ENCODE data around the gene ADGRD1. TPM values are rescaled to one million over a fixed set of nuclear protein-coding genes. Genes with fewer than 3 reads are reported as not detected.

The ADGRD1 gene
- total RNA-seq, 2 experiments from 2014 or later, result 0.27 to 0.65 TPM

DNA sequence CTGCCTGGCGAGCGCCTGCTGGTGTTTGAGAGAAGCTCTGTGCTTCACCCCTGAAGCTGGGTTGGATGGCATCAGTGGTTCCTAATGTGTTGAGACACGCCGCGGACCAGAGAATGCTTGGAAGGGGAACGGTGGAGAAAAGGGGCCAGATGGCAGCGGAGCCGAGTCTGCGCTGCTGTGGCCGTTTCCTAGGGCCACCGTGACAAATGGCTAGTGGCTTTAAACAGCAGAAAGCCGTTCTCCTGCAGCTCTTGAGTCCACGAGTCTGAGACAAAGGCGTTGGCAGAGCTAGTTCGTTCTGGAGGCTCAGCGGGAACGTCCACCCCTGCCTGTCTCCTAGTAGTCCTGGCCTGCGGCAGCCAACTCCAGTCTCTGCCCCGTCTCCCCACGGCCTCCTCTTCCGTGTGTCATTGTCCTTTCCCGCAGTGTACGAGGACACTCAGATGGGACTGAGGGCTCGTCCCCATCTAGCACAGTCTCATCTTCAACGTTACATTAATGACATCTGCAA lies 103.6 kb downstream of the ADGRD1 start:
- ChIA-PET POLR2A (no interaction called here), CTCF (no interaction called here)
- Mint-ChIP-seq H3K4me3 (no peak overlapping the region), H3K27me3 (peaks cover 10% of the 10 kb centered on the region), H3K4me1 (ENCODE audit: low read depth) (peaks cover 8% of the 10 kb centered on the region), H3K36me3 (ENCODE audit: low read depth) (no peaks in the 10 kb centered on the region), H3K27ac (no peak overlapping the region), H3K9me3 (no peaks in the 10 kb centered on the region)
- ATAC-seq (no peak), DNase-seq (no peak)
- TF ChIP-seq, protein P1, sequence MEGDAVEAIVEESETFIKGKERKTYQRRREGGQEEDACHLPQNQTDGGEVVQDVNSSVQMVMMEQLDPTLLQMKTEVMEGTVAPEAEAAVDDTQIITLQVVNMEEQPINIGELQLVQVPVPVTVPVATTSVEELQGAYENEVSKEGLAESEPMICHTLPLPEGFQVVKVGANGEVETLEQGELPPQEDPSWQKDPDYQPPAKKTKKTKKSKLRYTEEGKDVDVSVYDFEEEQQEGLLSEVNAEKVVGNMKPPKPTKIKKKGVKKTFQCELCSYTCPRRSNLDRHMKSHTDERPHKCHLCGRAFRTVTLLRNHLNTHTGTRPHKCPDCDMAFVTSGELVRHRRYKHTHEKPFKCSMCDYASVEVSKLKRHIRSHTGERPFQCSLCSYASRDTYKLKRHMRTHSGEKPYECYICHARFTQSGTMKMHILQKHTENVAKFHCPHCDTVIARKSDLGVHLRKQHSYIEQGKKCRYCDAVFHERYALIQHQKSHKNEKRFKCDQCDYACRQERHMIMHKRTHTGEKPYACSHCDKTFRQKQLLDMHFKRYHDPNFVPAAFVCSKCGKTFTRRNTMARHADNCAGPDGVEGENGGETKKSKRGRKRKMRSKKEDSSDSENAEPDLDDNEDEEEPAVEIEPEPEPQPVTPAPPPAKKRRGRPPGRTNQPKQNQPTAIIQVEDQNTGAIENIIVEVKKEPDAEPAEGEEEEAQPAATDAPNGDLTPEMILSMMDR (IDR thresholded peaks at IDR 0.05), result no peak
- intact Hi-C loops (cut with micrococcal nuclease), result no loop called here

DNA sequence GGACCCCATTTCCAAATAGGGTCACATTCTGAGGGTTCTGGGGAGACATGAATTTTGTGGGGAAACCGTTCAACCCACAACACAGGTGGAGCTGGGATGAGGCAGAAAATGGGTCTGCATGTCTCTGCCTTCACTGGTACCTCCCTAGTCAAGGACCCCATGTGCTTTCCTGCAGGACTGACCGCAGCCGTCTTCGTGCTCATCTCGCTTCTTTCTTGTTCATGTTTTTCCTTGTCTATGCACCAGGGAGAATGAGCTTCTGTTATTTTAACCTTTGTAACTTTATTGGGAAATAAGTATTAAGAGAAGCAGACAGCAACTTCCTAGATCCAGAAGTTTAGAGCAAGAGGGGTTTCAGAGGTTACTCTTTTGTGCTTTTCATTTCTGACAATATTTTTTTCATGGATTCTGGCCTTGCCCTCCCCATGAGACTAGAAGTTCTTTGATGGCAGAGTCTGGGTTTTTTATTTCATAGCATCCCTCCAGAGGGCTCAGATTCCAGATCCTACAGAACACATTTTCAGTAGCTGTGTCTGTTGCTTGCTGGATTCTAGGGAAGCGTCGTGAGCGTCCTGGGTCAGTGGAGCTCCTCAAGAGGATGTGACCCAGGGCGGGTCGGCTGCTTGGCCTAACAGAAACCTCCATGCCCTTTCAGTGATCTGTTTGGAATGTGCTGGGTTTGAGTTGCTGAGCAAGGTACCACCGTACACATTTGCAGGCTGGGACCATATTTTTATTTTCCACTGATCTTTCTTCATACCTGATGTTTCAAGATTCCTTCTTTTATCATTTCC lies 104.2 kb downstream of the ADGRD1 start:
- DNase-seq, result no peak
- POLR2A ChIA-PET, result no interaction called here
- intact Hi-C loops (cut with micrococcal nuclease), result no loop called here
- Mint-ChIP-seq H3K36me3 (ENCODE audit: low read depth) (no peaks in the 10 kb centered on the region), H3K27me3 (peaks cover 12% of the 10 kb centered on the region), H3K4me3 (no peak overlapping the region), H3K27ac (no peak overlapping the region), H3K9me3 (no peaks in the 10 kb centered on the region), H3K4me1 (ENCODE audit: low read depth) (peaks cover 8% of the 10 kb centered on the region)
- TF ChIP-seq, protein P1 (IDR thresholded peaks at IDR 0.05), result no peak
- ATAC-seq, result no peak
- CTCF ChIA-PET, result no interaction called here

DNA sequence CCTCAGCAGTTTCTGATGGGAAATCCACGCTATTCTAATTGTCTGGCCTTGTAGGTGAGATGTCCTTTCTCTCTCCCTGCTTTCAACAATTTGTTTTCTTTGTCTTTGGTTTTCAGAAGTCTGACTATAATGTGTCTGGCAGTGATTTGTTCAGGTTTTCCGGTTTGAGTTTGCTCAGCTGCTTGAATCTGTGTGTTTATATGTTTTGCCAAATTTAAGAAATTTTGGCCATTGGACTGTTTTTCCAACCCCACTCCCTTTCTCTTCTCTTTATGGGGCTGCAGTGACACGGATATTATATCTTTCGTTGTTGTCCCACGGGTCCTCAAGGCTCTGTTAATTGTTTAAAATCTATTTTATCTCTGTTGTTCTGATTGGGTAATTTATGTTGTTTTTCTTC lies 105.0 kb downstream of the ADGRD1 start:
- TF ChIP-seq, protein P1 (IDR thresholded peaks at IDR 0.05), result no peak
- peaks cover 15% of the 10 kb centered on the region for H3K27me3 Mint-ChIP-seq
- DNase-seq, result no peak
- H3K27ac Mint-ChIP-seq, result no peak overlapping the region
- ChIA-PET CTCF (no interaction called here), POLR2A (no interaction called here)
- ATAC-seq, result no peak
- intact Hi-C loops (cut with micrococcal nuclease), result no loop called here
- H3K4me3 Mint-ChIP-seq, result no peak overlapping the region
- peaks cover 8% of the 10 kb centered on the region for H3K4me1 Mint-ChIP-seq (ENCODE audit: low read depth)
- no peaks in the 10 kb centered on the region for H3K36me3 Mint-ChIP-seq (ENCODE audit: low read depth)
- no peaks in the 10 kb centered on the region for H3K9me3 Mint-ChIP-seq

DNA sequence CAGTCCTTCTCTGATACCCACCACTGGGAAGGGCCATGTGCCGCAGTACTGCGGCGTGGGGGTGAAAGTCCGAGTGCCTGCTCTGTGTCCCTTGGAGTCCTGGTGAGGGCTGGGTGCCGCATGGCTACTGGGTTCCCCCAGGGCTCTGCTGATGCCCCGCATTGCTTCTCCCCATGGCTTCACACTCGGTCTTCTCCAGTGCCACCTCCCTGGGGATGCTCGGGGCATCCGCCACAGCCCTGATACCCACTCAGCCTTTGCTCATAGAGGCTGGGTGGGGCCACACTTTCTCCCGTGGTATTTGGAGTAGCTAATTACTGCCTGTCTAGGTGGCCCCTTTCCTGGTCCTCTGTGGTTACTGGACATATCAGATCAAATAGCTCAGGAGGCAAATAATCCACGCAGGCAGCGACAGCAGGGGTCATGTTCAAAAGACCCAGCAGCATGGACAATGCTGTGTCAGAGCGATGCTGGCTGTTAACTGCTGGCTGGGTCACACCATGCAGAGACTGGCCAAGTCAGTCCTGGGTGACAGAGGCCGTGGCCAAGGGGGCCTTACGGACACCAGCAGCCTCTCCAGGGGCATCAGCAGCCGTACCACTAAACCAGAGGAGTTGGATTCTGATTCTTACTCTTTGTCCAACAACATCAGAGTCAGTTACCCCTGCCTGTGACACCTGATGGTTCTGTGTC lies 106.5 kb downstream of the ADGRD1 start:
- POLR2A ChIA-PET, result no interaction called here
- TF ChIP-seq, protein P1 (IDR thresholded peaks at IDR 0.05), result no peak
- Mint-ChIP-seq H3K4me3 (no peak overlapping the region), H3K36me3 (ENCODE audit: low read depth) (no peaks in the 10 kb centered on the region), H3K4me1 (ENCODE audit: low read depth) (peaks cover 8% of the 10 kb centered on the region), H3K9me3 (no peaks in the 10 kb centered on the region), H3K27me3 (peaks cover 22% of the 10 kb centered on the region), H3K27ac (no peak overlapping the region)
- intact Hi-C loops (cut with micrococcal nuclease), result no loop called here
- DNase-seq (no peak), ATAC-seq (no peak)
- CTCF ChIA-PET, result no interaction called here
